HepG2 (cell line): ENCODE data around the gene EBPL. TPM values are rescaled to one million over a fixed set of nuclear protein-coding genes. Genes with fewer than 3 reads are reported as not detected.

Source experiments
- CCAR2 ChIP-seq: fragments of 200-400 bp; formaldehyde crosslinking; optimal IDR thresholded peaks from 2 replicates; pipeline ENCODE3; 2018; ENCODE audit warnings: low read depth, mild to moderate bottlenecking, low read length, moderate library complexity
- DZIP1 ChIP-seq: sonication (generic); formaldehyde crosslinking; IDR thresholded peaks from 2 replicates; pipeline ENCODE4 v1.5.0; 2020; ENCODE audit warnings: mild to moderate bottlenecking, missing genetic modification reagents
- ERF ChIP-seq: IDR thresholded peaks from 2 replicates; pipeline ENCODE4 v1.6.1; 2018; ENCODE audit warnings: missing biosample characterization, missing genetic modification reagents
- EZH2 ChIP-seq: conservative IDR thresholded peaks from 2 replicates; pipeline ENCODE4 v1.6.1; 2012; ENCODE audit warnings: mild to moderate bottlenecking, low read depth, low read length, moderate library complexity
- GABPB1 ChIP-seq: IDR thresholded peaks from 2 replicates; pipeline ENCODE4 v1.6.1; 2016; ENCODE audit warnings: mild to moderate bottlenecking, missing genetic modification reagents, moderate library complexity, missing compliant biosample characterization
- GATAD1 ChIP-seq: IDR thresholded peaks from 2 replicates; pipeline ENCODE4 v1.6.1; 2016; ENCODE audit warnings: missing genetic modification reagents, missing compliant biosample characterization
- HHEX ChIP-seq: IDR thresholded peaks from 2 replicates; pipeline ENCODE4 v1.6.1; 2016; ENCODE audit warnings: control low read depth
- HOXA9 ChIP-seq: sonication (generic); formaldehyde crosslinking; IDR thresholded peaks from 2 replicates; pipeline ENCODE4 v1.8.1; 2022; ENCODE audit warnings: missing genetic modification reagents, mild to moderate bottlenecking, moderate library complexity, borderline replicate concordance
- JARID2 ChIP-seq: sonication (generic); formaldehyde crosslinking; IDR thresholded peaks from 2 replicates; pipeline ENCODE4 v1.8.1; 2023; ENCODE audit warnings: missing genetic modification reagents, inconsistent platforms; ENCODE audit not compliant: insufficient replicate concordance
- KAT8 ChIP-seq: IDR thresholded peaks from 2 replicates; pipeline ENCODE4 v1.6.1; 2016; ENCODE audit warnings: missing genetic modification reagents, missing compliant biosample characterization
- KLF13 ChIP-seq: sonication (generic); formaldehyde crosslinking; IDR thresholded peaks from 2 replicates; pipeline ENCODE4 v1.4.0; 2020; ENCODE audit warnings: mild to moderate bottlenecking, missing genetic modification reagents
- RBM39 ChIP-seq: fragments of 200-400 bp; formaldehyde crosslinking; IDR thresholded peaks from one replicate; pipeline ENCODE4 v1.6.1; 2018; ENCODE audit warnings: antibody characterized with exemption, mild to moderate bottlenecking, low read depth, low read length; ENCODE audit not compliant: poor library complexity, severe bottlenecking
- SAFB2 ChIP-seq: sonication (generic); formaldehyde crosslinking; IDR thresholded peaks from 2 replicates; pipeline ENCODE4 v1.5.1; 2020; ENCODE audit warnings: missing genetic modification reagents, low read depth, mild to moderate bottlenecking, borderline replicate concordance
- SMAD3 ChIP-seq: sonication (generic); formaldehyde crosslinking; IDR thresholded peaks from 2 replicates; pipeline ENCODE4 v1.4.0; 2020; ENCODE audit warnings: missing genetic modification reagents
- SRF ChIP-seq: IDR thresholded peaks from 2 replicates; pipeline ENCODE4 v1.6.1; 2011; ENCODE audit warnings: mild to moderate bottlenecking, low read depth, low read length, moderate library complexity
- U2AF2 ChIP-seq: fragments of 200-400 bp; formaldehyde crosslinking; IDR thresholded peaks from 2 replicates; pipeline ENCODE4 v1.6.1; 2017; ENCODE audit warnings: low read depth, mild to moderate bottlenecking, low read length
- ZBTB43 ChIP-seq: sonication (generic); formaldehyde crosslinking; conservative IDR thresholded peaks from 2 replicates; pipeline ENCODE4 v1.4.0; 2020; ENCODE audit warnings: missing genetic modification reagents
- ZGPAT ChIP-seq: IDR thresholded peaks from 2 replicates; pipeline ENCODE4 v1.6.1; 2016; ENCODE audit warnings: mild to moderate bottlenecking
- ZNF382 ChIP-seq: sonication (generic); formaldehyde crosslinking; IDR thresholded peaks from 2 replicates; pipeline ENCODE4 v1.5.0; 2020; ENCODE audit warnings: missing genetic modification reagents, mild to moderate bottlenecking, borderline replicate concordance
- ZNF468 ChIP-seq: sonication (generic); formaldehyde crosslinking; IDR thresholded peaks from 2 replicates; pipeline ENCODE4 v1.8.0; 2022; ENCODE audit warnings: mild to moderate bottlenecking, moderate library complexity, missing genetic modification reagents
- ZNF549 ChIP-seq: sonication (generic); formaldehyde crosslinking; IDR thresholded peaks from 2 replicates; pipeline ENCODE4 v1.5.0; 2020; ENCODE audit warnings: missing genetic modification reagents
- ZNF570 ChIP-seq: sonication (generic); formaldehyde crosslinking; IDR thresholded peaks from 2 replicates; pipeline ENCODE4 v1.4.0; 2020; ENCODE audit warnings: mild to moderate bottlenecking, missing genetic modification reagents, borderline replicate concordance
- ZNF589 ChIP-seq: sonication (generic); formaldehyde crosslinking; conservative IDR thresholded peaks from 2 replicates; pipeline ENCODE4 v1.8.0; 2022; ENCODE audit warnings: mild to moderate bottlenecking, moderate library complexity, missing genetic modification reagents
- ZNF839 ChIP-seq: sonication (generic); formaldehyde crosslinking; IDR thresholded peaks from 2 replicates; pipeline ENCODE4 v1.4.0; 2020; ENCODE audit warnings: missing genetic modification reagents, mild to moderate bottlenecking, borderline replicate concordance
- ZZZ3 ChIP-seq: sonication (generic); formaldehyde crosslinking; IDR thresholded peaks from 2 replicates; pipeline ENCODE4 v1.4.0; 2020; ENCODE audit warnings: missing genetic modification reagents, mild to moderate bottlenecking, borderline replicate concordance
- polyA plus RNA-seq, 8 experiments: library from polyadenylated mRNA; depleted of rRNA in 3 of 8; stranded (reverse) in 7 of 8; unstranded in 1 of 8; fragments of >200 nt; fragmentation: Illumina TruSeq in 4 of 8; extraction: Trizol in 4 of 8; gene quantifications; 2 replicates each; pipeline versions ENCODE4 v1.2.1 to v1.2.3, GENCODE V29; 2011 to 2016; ENCODE audit warnings: low read depth in 4 of 8, missing spikeins in 1 of 8, mixed read lengths in 1 of 8; ENCODE audit not compliant: insufficient read depth in 1 of 8
- total RNA-seq, 5 experiments: library from RNA; depleted of rRNA; stranded (reverse); fragments of >200 nt; fragmentation: Illumina TruSeq; extraction: Trizol; gene quantifications; 2 replicates each; pipeline ENCODE4 v1.2.3, GENCODE V29; 2016; ENCODE audit warnings: low read depth in 1 of 5

The EBPL gene
- total and polyA plus RNA-seq, 2 of the 13 experiments (the other 11 are each of a cell fraction or from before 2014, with no cell fraction given): 96.5 to 152 TPM

GRCh38 chr13:49690995-49691784, at the start of gene EBPL (continued):
- TF ChIP-seq SAFB2 (CRISPR knock-in tag) (peak; percentile 54; the same call in 1 of the 2 replicates), ZNF549 (CRISPR knock-in tag) (no peak), EZH2 (no peak), ERF (CRISPR knock-in tag) (peak; percentile 65; the same call in 1 of the 2 replicates), ZGPAT (CRISPR knock-in tag) (peak; percentile 81), ZNF570 (CRISPR knock-in tag) (no peak; the same call in 1 of the 2 replicates), JARID2 (CRISPR knock-in tag) (no peak), CCAR2 (no peak), KLF13 (CRISPR knock-in tag) (no peak), KAT8 (CRISPR knock-in tag) (peak; percentile 55; the same call in 1 of the 2 replicates), GABPB1 (CRISPR knock-in tag) (peak; percentile 83; the same call in 1 of the 2 replicates), HOXA9 (CRISPR knock-in tag) (no peak), SRF (no peak), GATAD1 (CRISPR knock-in tag) (peak; percentile 45; the same call in 1 of the 2 replicates), ZNF468 (CRISPR knock-in tag) (peak; percentile 79; the same call in 1 of the 2 replicates), ZBTB43 (CRISPR knock-in tag) (peak; percentile 88), U2AF2 (no peak), SMAD3 (CRISPR knock-in tag) (peak; percentile 21; the same call in 1 of the 2 replicates), RBM39 (peak; percentile 53), HHEX (CRISPR knock-in tag) (no peak), ZNF839 (CRISPR knock-in tag) (peak; percentile 63; the same call in 1 of the 2 replicates), ZNF382 (CRISPR knock-in tag) (no peak), DZIP1 (CRISPR knock-in tag) (no peak), ZZZ3 (CRISPR knock-in tag) (no peak; the same call in 1 of the 2 replicates), ZNF589 (no peak)
